ENCODE results near the gene IGFL3. TPM values are rescaled to one million over a fixed set of nuclear protein-coding genes. Genes with fewer than 3 reads are reported as not detected.

IGFL3 gene
- total and polyA plus RNA-seq, 3 donors from 2014 or later, result not detected

- TF ChIP-seq POLR2A (IDR thresholded peaks at IDR 0.05) (no peak), CTCF (IDR thresholded peaks at IDR 0.05) (no peak)
- Histone ChIP-seq H3K36me3 (ENCODE audit: low read depth, missing control alignments) (no peaks in the 10 kb centered on the region), H3K4me1 (no peaks in the 10 kb centered on the region), H3K27ac (no peak overlapping the region), H3K27me3 (no peaks in the 10 kb centered on the region), H3K4me3 (no peak overlapping the region), H3K9me3 (no peaks in the 10 kb centered on the region)
- no peak for DNase-seq
- intact Hi-C loops (cut with DNase I; ENCODE audit: low total_unique reads), result no loop called here
- 71% methylated on average over 6 of the region's 6 CpGs; no CpG with 5 or more reads in 1 of the 2 donors for WGBS, 2 donors
These were observed 23.2 kb downstream of the IGFL3 start for GRCh38 chr19:46101293-46101692.

- Histone ChIP-seq H3K4me1 (no peaks in the 10 kb centered on the region), H3K36me3 (ENCODE audit: low read depth, missing control alignments) (no peaks in the 10 kb centered on the region), H3K27ac (no peak overlapping the region), H3K27me3 (no peaks in the 10 kb centered on the region), H3K9me3 (no peaks in the 10 kb centered on the region), H3K4me3 (no peak overlapping the region)
- no peak for DNase-seq
- intact Hi-C loops (cut with DNase I; ENCODE audit: low total_unique reads), result no loop called here
- WGBS, 2 donors, result 73 to 75% methylated on average over 1 of the region's 1 CpG
- TF ChIP-seq CTCF (IDR thresholded peaks at IDR 0.05), result no peak
- no peak for TF ChIP-seq POLR2A (IDR thresholded peaks at IDR 0.05)
These were observed 24.1 kb downstream of the IGFL3 start for GRCh38 chr19:46100344-46100743.

GRCh38 chr19:46090444-46090843, 34.0 kb downstream of the IGFL3 start:
- DNase-seq, result no peak
- Histone ChIP-seq H3K36me3 (ENCODE audit: low read depth, missing control alignments) (no peaks in the 10 kb centered on the region), H3K27me3 (no peaks in the 10 kb centered on the region), H3K4me3 (no peak overlapping the region), H3K27ac (no peak overlapping the region), H3K9me3 (no peaks in the 10 kb centered on the region), H3K4me1 (no peaks in the 10 kb centered on the region)
- intact Hi-C loops (cut with DNase I; ENCODE audit: low total_unique reads), result no loop called here
- no peak for TF ChIP-seq CTCF (IDR thresholded peaks at IDR 0.05)
- no peak for TF ChIP-seq POLR2A (IDR thresholded peaks at IDR 0.05)
- WGBS, 2 donors, result 89 to 96% methylated on average over 4 to 5 of the region's 5 CpGs

- intact Hi-C loops (cut with DNase I; ENCODE audit: low total_unique reads), result no loop called here
- H3K27me3 ChIP-seq, result no peaks in the 10 kb centered on the region
- H3K27ac ChIP-seq, result no peak overlapping the region
- no peaks in the 10 kb centered on the region for H3K9me3 ChIP-seq
- H3K4me3 ChIP-seq, result no peak overlapping the region
- no peak for DNase-seq
- WGBS, 2 donors, result 91 to 100% methylated on average over 1 of the region's 1 CpG
- no peak for TF ChIP-seq POLR2A (IDR thresholded peaks at IDR 0.05)
- TF ChIP-seq CTCF (IDR thresholded peaks at IDR 0.05), result no peak
- H3K36me3 ChIP-seq (ENCODE audit: low read depth, missing control alignments), result no peaks in the 10 kb centered on the region
- H3K4me1 ChIP-seq, result no peaks in the 10 kb centered on the region
These were observed 35.1 kb downstream of the IGFL3 start for GRCh38 chr19:46089432-46089831.

- H3K9me3 ChIP-seq, result no peaks in the 10 kb centered on the region
- TF ChIP-seq POLR2A (IDR thresholded peaks at IDR 0.05) (no peak), CTCF (IDR thresholded peaks at IDR 0.05) (no peak)
- no peaks in the 10 kb centered on the region for H3K36me3 ChIP-seq (ENCODE audit: low read depth, missing control alignments)
- no peaks in the 10 kb centered on the region for H3K27me3 ChIP-seq
- 85 to 92% methylated on average over 2 of the region's 2 CpGs for WGBS, 2 donors
- DNase-seq, result no peak
- H3K4me1 ChIP-seq, result no peaks in the 10 kb centered on the region
- intact Hi-C loops (cut with DNase I; ENCODE audit: low total_unique reads), result no loop called here
- no peak overlapping the region for H3K27ac ChIP-seq
- H3K4me3 ChIP-seq, result no peak overlapping the region
These were observed 36.4 kb downstream of the IGFL3 start for GRCh38 chr19:46088101-46088500.
